HEK293T (cell line): ENCODE measurements around the gene PREB.

ENCODE experiments used
- LEF1 ChIP-seq: fragments of 450-650 bp; IDR thresholded peaks from 2 replicates; pipeline ENCODE4 v1.6.1; 2017; ENCODE audit warnings: mild to moderate bottlenecking, borderline replicate concordance
- SUZ12 ChIP-seq: fragments of 450-650 bp; IDR thresholded peaks from 2 replicates; pipeline ENCODE4 v1.6.1; 2016; ENCODE audit warnings: mild to moderate bottlenecking

GRCh38 chr2:27139310-27139709 is 4.9 kb upstream of the PREB start, which contains the start of gene PRR30:
- no peak for TF ChIP-seq LEF1
- TF ChIP-seq SUZ12: no peak
